ENCODE results near the gene C19orf25.
"Not testable (repeated sequence)": the region's sequence is repeated elsewhere in the genome, so short reads cannot be mapped to it uniquely, and the experiment has no call there.

The C19orf25 gene

GRCh38 chr19:1477056-1477455, 2.0 kb downstream of the C19orf25 start:
- not testable (repeated sequence) for DNase-seq; H3K4me1 ChIP-seq (ENCODE audit: control insufficient read depth, low read depth, low read length)

GRCh38 chr19:1475751-1476437, 3.1 kb downstream of the C19orf25 start:
- Histone ChIP-seq H3K4me3 (ENCODE audit: low read length) (no peak overlapping the region), H3K9ac (ENCODE audit: low read length) (no peak overlapping the region), H4K8ac (ENCODE audit: low read depth, low read length) (no peak overlapping the region), H3K36me3 (ENCODE audit: control insufficient read depth, insufficient read depth, low read length) (no peaks in the 10 kb centered on the region), H4K5ac (ENCODE audit: low read length) (no peak overlapping the region), H2BK120ac (ENCODE audit: low read depth, low read length) (no peak overlapping the region), H3K56ac (ENCODE audit: low read length) (no peak overlapping the region), H3K79me1 (ENCODE audit: low read length) (peaks cover 6% of the 10 kb centered on the region), H2BK15ac (replicated peaks; ENCODE audit: low read depth) (no peak overlapping the region), H2BK5ac (ENCODE audit: low read length) (no peak overlapping the region), H3K79me2 (ENCODE audit: control insufficient read depth, insufficient read depth, low read length) (peaks cover 2% of the 10 kb centered on the region), H3K4me1 (ENCODE audit: control insufficient read depth, low read depth, low read length) (no peaks in the 10 kb centered on the region), H3K18ac (ENCODE audit: low read length) (no peak overlapping the region), H3K4ac (ENCODE audit: low read depth, low read length) (no peak overlapping the region), H3K27me3 (ENCODE audit: insufficient read depth, low read length, poor library complexity) (no peaks in the 10 kb centered on the region), H3K27ac (ENCODE audit: low read depth, low read length) (no peak overlapping the region), H2AK5ac (ENCODE audit: low read length) (no peak overlapping the region), H3K4me2 (ENCODE audit: low read length) (no peak overlapping the region), H3K23ac (ENCODE audit: low read length) (no peak overlapping the region)
- no CpG with 5 or more reads among the region's 31 CpGs for WGBS (ENCODE audit: extremely low coverage, insufficient coverage, low lambda C conversion rate)
- DNase-seq, result no peak

More at GRCh38 chr19:1477056-1477455, 2.0 kb downstream of the C19orf25 start:
- not testable (repeated sequence) for H3K79me1 ChIP-seq (ENCODE audit: low read length); H3K56ac ChIP-seq (ENCODE audit: low read length); H2AK5ac ChIP-seq (ENCODE audit: low read length); H3K9ac ChIP-seq (ENCODE audit: low read length); H3K4ac ChIP-seq (ENCODE audit: low read depth, low read length); H3K27ac ChIP-seq (ENCODE audit: low read depth, low read length); H2BK15ac ChIP-seq (replicated peaks; ENCODE audit: low read depth); H3K36me3 ChIP-seq (ENCODE audit: control insufficient read depth, insufficient read depth, low read length); H2BK120ac ChIP-seq (ENCODE audit: low read depth, low read length); H3K27me3 ChIP-seq (ENCODE audit: insufficient read depth, low read length, poor library complexity); H3K23ac ChIP-seq (ENCODE audit: low read length); H3K79me2 ChIP-seq (ENCODE audit: control insufficient read depth, insufficient read depth, low read length); H3K4me3 ChIP-seq (ENCODE audit: low read length); H3K4me2 ChIP-seq (ENCODE audit: low read length); H4K8ac ChIP-seq (ENCODE audit: low read depth, low read length); H2BK5ac ChIP-seq (ENCODE audit: low read length); H4K5ac ChIP-seq (ENCODE audit: low read length); H3K18ac ChIP-seq (ENCODE audit: low read length)
- no CpG with 5 or more reads among the region's 9 CpGs for WGBS (ENCODE audit: extremely low coverage, insufficient coverage, low lambda C conversion rate)

- H2BK120ac ChIP-seq (ENCODE audit: low read depth, low read length), result no peak overlapping the region
- H3K79me1 ChIP-seq (ENCODE audit: low read length), result peaks cover 6% of the 10 kb centered on the region
- DNase-seq, result no peak
- H3K4me1 ChIP-seq (ENCODE audit: control insufficient read depth, low read depth, low read length), result peaks cover 3% of the 10 kb centered on the region
- no peak overlapping the region for H3K27ac ChIP-seq (ENCODE audit: low read depth, low read length)
- no peak overlapping the region for H4K8ac ChIP-seq (ENCODE audit: low read depth, low read length)
- H3K36me3 ChIP-seq (ENCODE audit: control insufficient read depth, insufficient read depth, low read length), result no peaks in the 10 kb centered on the region
- H3K4me3 ChIP-seq (ENCODE audit: low read length), result no peak overlapping the region
- H3K23ac ChIP-seq (ENCODE audit: low read length), result no peak overlapping the region
- no peak overlapping the region for H3K9ac ChIP-seq (ENCODE audit: low read length)
- H3K79me2 ChIP-seq (ENCODE audit: control insufficient read depth, insufficient read depth, low read length), result peaks cover 2% of the 10 kb centered on the region
- no peak overlapping the region for H4K5ac ChIP-seq (ENCODE audit: low read length)
- WGBS (ENCODE audit: extremely low coverage, insufficient coverage, low lambda C conversion rate), result no CpG with 5 or more reads among the region's 26 CpGs
- H3K27me3 ChIP-seq (ENCODE audit: insufficient read depth, low read length, poor library complexity), result peaks cover 3% of the 10 kb centered on the region
- no peak overlapping the region for H2AK5ac ChIP-seq (ENCODE audit: low read length)
- H3K4me2 ChIP-seq (ENCODE audit: low read length), result no peak overlapping the region
- H3K4ac ChIP-seq (ENCODE audit: low read depth, low read length), result no peak overlapping the region
- no peak overlapping the region for H3K18ac ChIP-seq (ENCODE audit: low read length)
- H3K56ac ChIP-seq (ENCODE audit: low read length), result no peak overlapping the region
- no peak overlapping the region for H2BK15ac ChIP-seq (replicated peaks; ENCODE audit: low read depth)
- no peak overlapping the region for H2BK5ac ChIP-seq (ENCODE audit: low read length)
Measured at GRCh38 chr19:1474765-1475351, 4.2 kb downstream of the C19orf25 start.

GRCh38 chr19:1474011-1474764, 4.8 kb downstream of the C19orf25 start:
- no peak for DNase-seq

GRCh38 chr19:1473085-1473851, 5.7 kb downstream of the C19orf25 start:
- H4K8ac ChIP-seq (ENCODE audit: low read depth, low read length), result no peak overlapping the region
- no peak overlapping the region for H3K18ac ChIP-seq (ENCODE audit: low read length)
- no CpG with 5 or more reads among the region's 20 CpGs for WGBS (ENCODE audit: extremely low coverage, insufficient coverage, low lambda C conversion rate)
- H2BK15ac ChIP-seq (replicated peaks; ENCODE audit: low read depth), result no peak overlapping the region
- no peak overlapping the region for H3K4me3 ChIP-seq (ENCODE audit: low read length)
- peaks cover 3% of the 10 kb centered on the region for H3K79me1 ChIP-seq (ENCODE audit: low read length)
- peaks cover 18% of the 10 kb centered on the region for H3K27me3 ChIP-seq (ENCODE audit: insufficient read depth, low read length, poor library complexity)
- H2BK120ac ChIP-seq (ENCODE audit: low read depth, low read length), result no peak overlapping the region
- no peak overlapping the region for H2AK5ac ChIP-seq (ENCODE audit: low read length)
- H3K36me3 ChIP-seq (ENCODE audit: control insufficient read depth, insufficient read depth, low read length), result no peaks in the 10 kb centered on the region
- no peak overlapping the region for H3K4ac ChIP-seq (ENCODE audit: low read depth, low read length)
- H3K4me1 ChIP-seq (ENCODE audit: control insufficient read depth, low read depth, low read length), result peaks cover 3% of the 10 kb centered on the region
- no peak for DNase-seq
- no peak overlapping the region for H2BK5ac ChIP-seq (ENCODE audit: low read length)
- H3K4me2 ChIP-seq (ENCODE audit: low read length), result no peak overlapping the region
- no peak overlapping the region for H3K23ac ChIP-seq (ENCODE audit: low read length)
- H3K79me2 ChIP-seq (ENCODE audit: control insufficient read depth, insufficient read depth, low read length), result no peaks in the 10 kb centered on the region
- H3K9ac ChIP-seq (ENCODE audit: low read length), result no peak overlapping the region
- no peak overlapping the region for H3K56ac ChIP-seq (ENCODE audit: low read length)
- H3K27ac ChIP-seq (ENCODE audit: low read depth, low read length), result no peak overlapping the region
- no peak overlapping the region for H4K5ac ChIP-seq (ENCODE audit: low read length)

More at GRCh38 chr19:1474011-1474764, 4.8 kb downstream of the C19orf25 start:
- no peak overlapping the region for H2BK5ac ChIP-seq (ENCODE audit: low read length)
- H4K5ac ChIP-seq (ENCODE audit: low read length), result no peak overlapping the region
- peaks cover 2% of the 10 kb centered on the region for H3K79me2 ChIP-seq (ENCODE audit: control insufficient read depth, insufficient read depth, low read length)
- no peak overlapping the region for H3K23ac ChIP-seq (ENCODE audit: low read length)
- H3K4me2 ChIP-seq (ENCODE audit: low read length), result no peak overlapping the region
- no peak overlapping the region for H2BK15ac ChIP-seq (replicated peaks; ENCODE audit: low read depth)
- no peak overlapping the region for H3K27ac ChIP-seq (ENCODE audit: low read depth, low read length)
- peaks cover 3% of the 10 kb centered on the region for H3K4me1 ChIP-seq (ENCODE audit: control insufficient read depth, low read depth, low read length)
- H3K4me3 ChIP-seq (ENCODE audit: low read length), result no peak overlapping the region
- peaks cover 6% of the 10 kb centered on the region for H3K79me1 ChIP-seq (ENCODE audit: low read length)
- no peak overlapping the region for H2BK120ac ChIP-seq (ENCODE audit: low read depth, low read length)
- no peak overlapping the region for H4K8ac ChIP-seq (ENCODE audit: low read depth, low read length)
- WGBS (ENCODE audit: extremely low coverage, insufficient coverage, low lambda C conversion rate), result no CpG with 5 or more reads among the region's 31 CpGs
- no peak overlapping the region for H3K18ac ChIP-seq (ENCODE audit: low read length)
- no peak overlapping the region for H3K4ac ChIP-seq (ENCODE audit: low read depth, low read length)
- H2AK5ac ChIP-seq (ENCODE audit: low read length), result no peak overlapping the region
- H3K9ac ChIP-seq (ENCODE audit: low read length), result no peak overlapping the region
- peaks cover 9% of the 10 kb centered on the region for H3K27me3 ChIP-seq (ENCODE audit: insufficient read depth, low read length, poor library complexity)
- no peaks in the 10 kb centered on the region for H3K36me3 ChIP-seq (ENCODE audit: control insufficient read depth, insufficient read depth, low read length)
- no peak overlapping the region for H3K56ac ChIP-seq (ENCODE audit: low read length)

Measured in mesendoderm (in vitro differentiated cells).